HL-60 (cell line): ENCODE results near the gene P3H3.

Experiments used
- DNase-seq, 2 experiments: peaks; one replicate each; pipeline ENCODE4 v3.0.0-alpha.2; 2010 to 2020; ENCODE audit warnings: low read depth in 1 of 2, low spot score in 1 of 2
- H3K27ac ChIP-seq: fragments of 250-450 bp; sonication (Bioruptor Pico); replicated peaks from 2 replicates; pipeline ENCODE4 v1.5.1; 2020; ENCODE audit warnings: mild to moderate bottlenecking, moderate library complexity
- H3K27me3 ChIP-seq: fragments of 250-450 bp; sonication (Bioruptor Pico); 2 replicates; pipeline ENCODE4 v1.5.1; 2021; ENCODE audit warnings: mild to moderate bottlenecking, moderate library complexity; ENCODE audit not compliant: insufficient read depth, poor library complexity, severe bottlenecking
- H3K4me3 ChIP-seq: replicated peaks from 2 replicates; pipeline ENCODE4 v1.5.1; 2011; ENCODE audit warnings: mild to moderate bottlenecking, control low read depth, low read length; ENCODE audit not compliant: insufficient read depth
- CTCF ChIP-seq: IDR thresholded peaks from one replicate; pipeline ENCODE4 v1.5.1; 2011; ENCODE audit warnings: low read length, control low read depth, inconsistent platforms; ENCODE audit not compliant: insufficient read depth
- GABPA ChIP-seq: IDR thresholded peaks from 2 replicates; pipeline ENCODE4 v1.6.1; 2012; ENCODE audit warnings: low read depth
- POLR2AphosphoS5 ChIP-seq: IDR thresholded peaks from 2 replicates; pipeline ENCODE4 v1.6.1; 2012; ENCODE audit warnings: low read depth
- SPI1 ChIP-seq: IDR thresholded peaks from 2 replicates; pipeline ENCODE4 v1.6.1; 2012; ENCODE audit warnings: low read depth, mild to moderate bottlenecking, borderline replicate concordance
- TF ChIP-seq, protein P1 (sequence below): IDR thresholded peaks from 2 replicates; pipeline ENCODE4 v1.6.1; 2012; ENCODE audit warnings: low read depth; ENCODE audit not compliant: insufficient replicate concordance

The P3H3 gene

GRCh38 chr12:6860116-6860515 is 31.9 kb downstream of the P3H3 start:
- H3K4me3 ChIP-seq, result no peak overlapping the region
- TF ChIP-seq GABPA, result no peak
- TF ChIP-seq CTCF, result no peak
- TF ChIP-seq, protein P1, sequence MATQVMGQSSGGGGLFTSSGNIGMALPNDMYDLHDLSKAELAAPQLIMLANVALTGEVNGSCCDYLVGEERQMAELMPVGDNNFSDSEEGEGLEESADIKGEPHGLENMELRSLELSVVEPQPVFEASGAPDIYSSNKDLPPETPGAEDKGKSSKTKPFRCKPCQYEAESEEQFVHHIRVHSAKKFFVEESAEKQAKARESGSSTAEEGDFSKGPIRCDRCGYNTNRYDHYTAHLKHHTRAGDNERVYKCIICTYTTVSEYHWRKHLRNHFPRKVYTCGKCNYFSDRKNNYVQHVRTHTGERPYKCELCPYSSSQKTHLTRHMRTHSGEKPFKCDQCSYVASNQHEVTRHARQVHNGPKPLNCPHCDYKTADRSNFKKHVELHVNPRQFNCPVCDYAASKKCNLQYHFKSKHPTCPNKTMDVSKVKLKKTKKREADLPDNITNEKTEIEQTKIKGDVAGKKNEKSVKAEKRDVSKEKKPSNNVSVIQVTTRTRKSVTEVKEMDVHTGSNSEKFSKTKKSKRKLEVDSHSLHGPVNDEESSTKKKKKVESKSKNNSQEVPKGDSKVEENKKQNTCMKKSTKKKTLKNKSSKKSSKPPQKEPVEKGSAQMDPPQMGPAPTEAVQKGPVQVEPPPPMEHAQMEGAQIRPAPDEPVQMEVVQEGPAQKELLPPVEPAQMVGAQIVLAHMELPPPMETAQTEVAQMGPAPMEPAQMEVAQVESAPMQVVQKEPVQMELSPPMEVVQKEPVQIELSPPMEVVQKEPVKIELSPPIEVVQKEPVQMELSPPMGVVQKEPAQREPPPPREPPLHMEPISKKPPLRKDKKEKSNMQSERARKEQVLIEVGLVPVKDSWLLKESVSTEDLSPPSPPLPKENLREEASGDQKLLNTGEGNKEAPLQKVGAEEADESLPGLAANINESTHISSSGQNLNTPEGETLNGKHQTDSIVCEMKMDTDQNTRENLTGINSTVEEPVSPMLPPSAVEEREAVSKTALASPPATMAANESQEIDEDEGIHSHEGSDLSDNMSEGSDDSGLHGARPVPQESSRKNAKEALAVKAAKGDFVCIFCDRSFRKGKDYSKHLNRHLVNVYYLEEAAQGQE, result no peak
- no peak for TF ChIP-seq POLR2AphosphoS5
- TF ChIP-seq SPI1, result no peak

DNA sequence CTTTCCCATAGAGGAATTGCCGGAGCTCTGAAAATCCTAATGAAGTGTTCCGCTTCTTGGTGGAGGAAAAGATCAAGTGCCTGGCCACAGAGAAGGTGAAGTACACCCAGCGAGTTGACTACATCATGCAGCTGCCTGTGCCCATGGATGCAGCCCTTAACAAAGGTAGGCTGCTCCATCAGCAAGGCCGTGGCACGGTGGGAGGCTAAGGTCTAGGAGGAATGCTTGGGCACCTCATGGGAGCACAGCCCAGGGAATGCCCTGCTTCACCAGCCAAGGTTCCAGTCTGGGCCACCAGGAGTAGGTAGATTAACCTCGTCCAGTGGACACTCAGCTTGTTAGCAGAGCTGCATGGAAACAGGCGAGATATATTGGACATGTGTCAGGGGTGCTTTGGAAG is 32.7 kb downstream of the P3H3 start:
- H3K27me3 ChIP-seq, result no peaks in the 10 kb centered on the region
- DNase-seq, result no peak
- TF ChIP-seq GABPA, result no peak
- TF ChIP-seq POLR2AphosphoS5, result no peak
- no peak for TF ChIP-seq CTCF
- TF ChIP-seq SPI1, result no peak
- TF ChIP-seq, protein P1, result no peak
- H3K27ac ChIP-seq, result no peak overlapping the region
- no peak overlapping the region for H3K4me3 ChIP-seq

More at GRCh38 chr12:6860116-6860515, 31.9 kb downstream of the P3H3 start:
- H3K27me3 ChIP-seq, result no peaks in the 10 kb centered on the region
- DNase-seq, result no peak
- no peak overlapping the region for H3K27ac ChIP-seq

DNA sequence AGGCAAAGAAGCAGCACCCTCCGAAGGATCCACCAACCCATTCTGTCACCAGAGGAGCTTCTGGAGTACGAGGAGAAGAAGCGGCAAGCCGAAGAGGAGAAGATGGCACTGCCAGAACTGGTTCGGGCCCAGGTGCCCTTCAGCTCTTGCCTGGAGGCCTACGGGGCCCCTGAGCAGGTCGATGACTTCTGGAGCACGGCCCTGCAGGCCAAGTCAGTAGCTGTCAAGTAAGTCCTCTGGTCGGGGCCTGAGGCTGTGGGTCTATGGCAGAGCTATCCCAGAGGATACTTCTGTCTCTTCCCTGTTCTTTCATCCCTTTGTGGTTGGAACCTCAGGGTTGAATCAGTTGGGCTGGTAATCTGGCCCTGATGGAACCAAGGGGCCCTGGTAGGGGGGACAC is 33.2 kb downstream of the P3H3 start:
- no peak for DNase-seq
- no peak for TF ChIP-seq SPI1

DNA sequence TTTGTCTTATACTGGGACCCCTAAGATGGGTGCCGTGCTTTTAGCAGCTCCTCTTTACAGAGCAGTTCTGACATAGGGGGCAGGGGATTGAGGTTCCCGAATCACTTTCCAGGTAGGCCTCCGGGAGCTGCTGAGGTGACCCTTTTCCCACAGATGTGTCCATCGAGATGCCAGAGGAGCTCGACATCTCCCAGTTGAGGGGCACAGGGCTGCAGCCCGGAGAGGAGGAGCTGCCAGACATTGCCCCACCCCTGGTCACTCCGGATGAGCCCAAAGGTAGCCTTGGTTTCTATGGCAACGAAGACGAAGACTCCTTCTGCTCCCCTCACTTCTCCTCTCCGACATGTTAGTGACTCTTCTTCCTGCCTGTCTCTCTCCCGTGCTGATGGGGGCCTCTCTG is 34.8 kb downstream of the P3H3 start:
- TF ChIP-seq POLR2AphosphoS5 (no peak), CTCF (no peak), SPI1 (no peak), GABPA (no peak)
- TF ChIP-seq, protein P1, result no peak
- Histone ChIP-seq H3K27ac (no peak overlapping the region), H3K4me3 (no peak overlapping the region)

More for the DNA sequence above, 33.2 kb downstream of the P3H3 start:
- Histone ChIP-seq H3K27me3 (no peaks in the 10 kb centered on the region), H3K4me3 (no peak overlapping the region), H3K27ac (no peak overlapping the region)

More for the DNA sequence above, 34.8 kb downstream of the P3H3 start:
- H3K27me3 ChIP-seq, result no peaks in the 10 kb centered on the region
- DNase-seq, result no peak
